ENCODE data around the gene RCN1. TPM values are rescaled to one million over a fixed set of nuclear protein-coding genes. Genes with fewer than 3 reads are reported as not detected.

RCN1 gene
- total and polyA plus RNA-seq, 9 of the 15 experiments (the other 6 are each of a cell fraction or from before 2014, with no cell fraction given): 2.1 to 8.7 (median 7.2) TPM

DNA sequence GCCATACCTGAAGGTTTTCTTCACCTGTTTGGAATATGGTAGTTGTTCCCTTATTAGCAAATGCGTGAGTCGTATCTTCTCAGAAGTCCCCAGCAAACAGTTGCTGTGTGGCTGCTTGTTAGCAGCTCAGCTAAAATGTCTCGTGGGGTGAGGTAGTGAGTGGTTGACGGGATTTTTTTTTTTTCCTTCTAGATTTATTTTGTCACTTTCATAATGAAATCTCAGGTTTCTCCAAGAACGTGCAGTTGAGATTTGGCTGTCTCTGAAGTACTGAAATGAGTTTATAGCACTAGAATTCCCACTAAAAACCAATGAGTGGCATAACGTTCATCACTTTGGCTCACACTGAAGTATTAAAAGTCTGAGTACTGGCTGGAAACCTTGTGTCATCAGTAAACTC, 16.8 kb downstream of the RCN1 start:
- Histone ChIP-seq H3K36me3 (ENCODE audit: control insufficient read depth, insufficient read depth, low read length) (no peaks in the 10 kb centered on the region), H3K4me3 (no peak overlapping the region), H3K9me1 (ENCODE audit: control insufficient read depth, insufficient read depth, low read length) (no peaks in the 10 kb centered on the region), H4K20me1 (replicated peaks; ENCODE audit: control insufficient read depth, insufficient read depth, low read length) (no peaks in the 10 kb centered on the region; the same call in 1 of the 2 replicates), H3K79me2 (ENCODE audit: control insufficient read depth, insufficient read depth, low read length) (no peaks in the 10 kb centered on the region), H2AFZ (ENCODE audit: low read depth, low read length) (no peak overlapping the region), H3K27ac (ENCODE audit: extremely low read depth, low read depth, low read length) (no peak overlapping the region), H3K27me3 (ENCODE audit: control insufficient read depth in 2 of 2, insufficient read depth in 2 of 2, low read length in 2 of 2) (no peaks in the 10 kb centered on the region; a peak in 1 of 5 replicates), H3K4me2 (ENCODE audit: insufficient read depth, low read length) (no peak overlapping the region), H3K9ac (ENCODE audit: insufficient read depth in 1 of 2, low read depth in 2 of 2, low read length in 2 of 2) (no peak overlapping the region), H3K9me3 (replicated peaks; ENCODE audit: control insufficient read depth, insufficient read depth, low read depth, low read length) (no peaks in the 10 kb centered on the region), H3K4me1 (replicated peaks in 1 of 2; ENCODE audit: control insufficient read depth in 2 of 2, insufficient read depth in 2 of 2, low read length in 2 of 2) (no peaks in the 10 kb centered on the region)
- ATAC-seq: no peak
- CTCF ChIA-PET (ENCODE audit: low intra/inter-chr PET ratio): no interaction called here
- POLR2A ChIA-PET: interaction anchor here (1.4 kb wide), 1 partner anchor 68 kb away, joined by 3 read pairs; no protein-coding TSS in a partner anchor
- 13% methylated on average over 6 of the region's 6 CpGs for WGBS (ENCODE audit: insufficient coverage, low coverage, missing lambda C conversion rate)
- intact Hi-C loops (cut with micrococcal nuclease) (no loop called here), in situ Hi-C loops (cut with MboI) (no loop called here)
- no TSS peak for BruUV-seq (replicated peaks)
- FAIRE-seq: no peak
- no peak for DNase-seq (ENCODE audit: extremely low read depth in 1 of 4, low spot score in 3 of 4)
- TF ChIP-seq, protein P1, sequence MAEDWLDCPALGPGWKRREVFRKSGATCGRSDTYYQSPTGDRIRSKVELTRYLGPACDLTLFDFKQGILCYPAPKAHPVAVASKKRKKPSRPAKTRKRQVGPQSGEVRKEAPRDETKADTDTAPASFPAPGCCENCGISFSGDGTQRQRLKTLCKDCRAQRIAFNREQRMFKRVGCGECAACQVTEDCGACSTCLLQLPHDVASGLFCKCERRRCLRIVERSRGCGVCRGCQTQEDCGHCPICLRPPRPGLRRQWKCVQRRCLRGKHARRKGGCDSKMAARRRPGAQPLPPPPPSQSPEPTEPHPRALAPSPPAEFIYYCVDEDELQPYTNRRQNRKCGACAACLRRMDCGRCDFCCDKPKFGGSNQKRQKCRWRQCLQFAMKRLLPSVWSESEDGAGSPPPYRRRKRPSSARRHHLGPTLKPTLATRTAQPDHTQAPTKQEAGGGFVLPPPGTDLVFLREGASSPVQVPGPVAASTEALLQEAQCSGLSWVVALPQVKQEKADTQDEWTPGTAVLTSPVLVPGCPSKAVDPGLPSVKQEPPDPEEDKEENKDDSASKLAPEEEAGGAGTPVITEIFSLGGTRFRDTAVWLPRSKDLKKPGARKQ (CRISPR knock-in tag; IDR thresholded peaks at IDR 0.05): no peak
- TF ChIP-seq L3MBTL2 (IDR thresholded peaks at IDR 0.05): no peak
- TF ChIP-seq U2AF1 (optimal IDR thresholded peaks at IDR 0.05; ENCODE audit: low read depth, low read length): no peak
- no peak for TF ChIP-seq ZKSCAN3 (CRISPR knock-in tag; IDR thresholded peaks at IDR 0.05)
- TF ChIP-seq, protein P2, sequence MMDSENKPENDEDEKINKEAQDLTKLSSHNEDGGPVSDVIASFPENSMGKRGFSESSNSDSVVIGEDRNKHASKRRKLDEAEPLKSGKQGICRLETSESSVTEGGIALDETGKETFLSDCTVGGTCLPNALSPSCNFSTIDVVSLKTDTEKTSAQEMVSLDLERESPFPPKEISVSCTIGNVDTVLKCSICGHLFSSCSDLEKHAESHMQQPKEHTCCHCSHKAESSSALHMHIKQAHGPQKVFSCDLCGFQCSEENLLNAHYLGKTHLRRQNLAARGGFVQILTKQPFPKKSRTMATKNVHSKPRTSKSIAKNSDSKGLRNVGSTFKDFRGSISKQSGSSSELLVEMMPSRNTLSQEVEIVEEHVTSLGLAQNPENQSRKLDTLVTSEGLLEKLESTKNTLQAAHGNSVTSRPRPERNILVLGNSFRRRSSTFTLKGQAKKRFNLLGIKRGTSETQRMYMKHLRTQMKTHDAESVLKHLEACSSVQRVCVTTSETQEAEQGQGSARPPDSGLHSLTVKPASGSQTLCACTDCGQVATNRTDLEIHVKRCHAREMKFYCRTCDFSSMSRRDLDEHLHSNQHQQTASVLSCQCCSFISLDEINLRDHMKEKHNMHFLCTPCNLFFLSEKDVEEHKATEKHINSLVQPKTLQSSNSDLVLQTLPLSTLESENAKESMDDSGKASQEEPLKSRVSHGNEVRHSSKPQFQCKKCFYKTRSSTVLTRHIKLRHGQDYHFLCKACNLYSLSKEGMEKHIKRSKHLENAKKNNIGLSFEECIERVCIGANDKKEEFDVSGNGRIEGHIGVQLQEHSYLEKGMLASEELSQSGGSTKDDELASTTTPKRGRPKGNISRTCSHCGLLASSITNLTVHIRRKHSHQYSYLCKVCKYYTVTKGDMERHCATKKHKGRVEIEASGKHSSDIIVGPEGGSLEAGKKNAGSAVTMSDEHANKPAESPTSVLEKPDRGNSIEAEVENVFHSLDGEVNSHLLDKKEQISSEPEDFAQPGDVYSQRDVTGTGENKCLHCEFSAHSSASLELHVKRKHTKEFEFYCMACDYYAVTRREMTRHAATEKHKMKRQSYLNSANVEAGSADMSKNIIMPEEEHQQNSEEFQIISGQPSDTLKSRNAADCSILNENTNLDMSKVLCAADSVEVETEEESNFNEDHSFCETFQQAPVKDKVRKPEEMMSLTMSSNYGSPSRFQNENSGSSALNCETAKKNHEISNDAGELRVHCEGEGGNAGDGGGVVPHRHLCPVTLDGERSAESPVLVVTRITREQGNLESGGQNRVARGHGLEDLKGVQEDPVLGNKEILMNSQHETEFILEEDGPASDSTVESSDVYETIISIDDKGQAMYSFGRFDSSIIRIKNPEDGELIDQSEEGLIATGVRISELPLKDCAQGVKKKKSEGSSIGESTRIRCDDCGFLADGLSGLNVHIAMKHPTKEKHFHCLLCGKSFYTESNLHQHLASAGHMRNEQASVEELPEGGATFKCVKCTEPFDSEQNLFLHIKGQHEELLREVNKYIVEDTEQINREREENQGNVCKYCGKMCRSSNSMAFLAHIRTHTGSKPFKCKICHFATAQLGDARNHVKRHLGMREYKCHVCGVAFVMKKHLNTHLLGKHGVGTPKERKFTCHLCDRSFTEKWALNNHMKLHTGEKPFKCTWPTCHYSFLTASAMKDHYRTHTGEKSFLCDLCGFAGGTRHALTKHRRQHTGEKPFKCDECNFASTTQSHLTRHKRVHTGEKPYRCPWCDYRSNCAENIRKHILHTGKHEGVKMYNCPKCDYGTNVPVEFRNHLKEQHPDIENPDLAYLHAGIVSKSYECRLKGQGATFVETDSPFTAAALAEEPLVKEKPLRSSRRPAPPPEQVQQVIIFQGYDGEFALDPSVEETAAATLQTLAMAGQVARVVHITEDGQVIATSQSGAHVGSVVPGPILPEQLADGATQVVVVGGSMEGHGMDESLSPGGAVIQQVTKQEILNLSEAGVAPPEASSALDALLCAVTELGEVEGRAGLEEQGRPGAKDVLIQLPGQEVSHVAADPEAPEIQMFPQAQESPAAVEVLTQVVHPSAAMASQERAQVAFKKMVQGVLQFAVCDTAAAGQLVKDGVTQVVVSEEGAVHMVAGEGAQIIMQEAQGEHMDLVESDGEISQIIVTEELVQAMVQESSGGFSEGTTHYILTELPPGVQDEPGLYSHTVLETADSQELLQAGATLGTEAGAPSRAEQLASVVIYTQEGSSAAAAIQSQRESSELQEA (IDR thresholded peaks at IDR 0.05; ENCODE audit: low read depth): no peak
